ENCODE data around the gene TMX4. TPM values are rescaled to one million over a fixed set of nuclear protein-coding genes. Genes with fewer than 3 reads are reported as not detected.

The TMX4 gene
- total and polyA plus RNA-seq, 2 experiments from 2014 or later = 2.5 to 7.5 TPM

DNA sequence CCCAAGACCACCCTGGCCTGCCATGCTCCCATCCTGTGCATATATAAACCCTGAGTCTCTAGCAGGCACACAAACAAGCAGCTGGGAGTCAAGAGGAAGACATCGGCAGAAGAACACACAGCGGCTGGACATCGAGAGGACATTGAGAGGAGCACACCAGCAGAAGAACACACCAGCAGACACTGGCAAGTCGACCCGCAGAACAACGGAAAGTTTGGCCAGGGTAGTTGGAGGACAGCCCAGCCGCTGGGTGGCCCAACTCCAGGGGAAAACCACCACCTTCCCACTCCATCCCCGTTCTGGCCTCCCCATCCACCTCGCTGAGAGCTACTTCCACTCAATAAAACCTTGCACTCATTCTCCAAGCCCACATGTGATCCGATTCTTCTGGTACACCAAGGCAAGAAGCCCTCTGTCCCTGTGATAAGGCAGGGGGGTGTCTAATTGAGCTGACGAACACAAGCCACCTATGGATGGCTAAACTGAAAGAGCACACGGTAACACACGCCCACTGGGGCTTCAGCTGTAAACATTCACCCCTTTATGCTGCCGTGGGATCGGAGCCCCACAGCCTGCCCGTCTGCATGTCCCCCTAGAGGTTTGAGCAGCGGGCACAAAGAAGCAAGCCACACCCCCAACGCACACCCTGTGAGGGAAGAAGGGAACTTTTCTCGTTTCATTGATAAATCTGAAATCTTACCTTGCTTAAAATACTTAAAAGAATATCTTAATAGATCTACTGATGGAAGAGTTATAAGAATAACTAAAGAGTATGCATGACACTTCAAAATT lies 13.8 kb downstream of the TMX4 start:
- Histone ChIP-seq H3F3A (replicated peaks; ENCODE audit: low read depth) (no peaks in the 10 kb centered on the region), H3K4me3 (no peak overlapping the region), H3K27ac (ENCODE audit: low read depth) (no peak overlapping the region), H3K36me3 (ENCODE audit: insufficient read depth) (no peaks in the 10 kb centered on the region), H3K27me3 (ENCODE audit: insufficient read depth) (no peaks in the 10 kb centered on the region), H4K20me1 (replicated peaks; ENCODE audit: insufficient read depth) (no peaks in the 10 kb centered on the region; the same call in 1 of the 2 replicates), H2AFZ (no peak overlapping the region), H3K4me2 (no peak overlapping the region), H3K9me2 (ENCODE audit: insufficient read depth) (no peaks in the 10 kb centered on the region; the same call in 1 of the 2 replicates), H3K4me1 (ENCODE audit: insufficient read depth) (peaks cover 12% of the 10 kb centered on the region), H3K79me2 (replicated peaks; ENCODE audit: insufficient read depth) (no peaks in the 10 kb centered on the region)
- Mint-ChIP-seq H3K9me3 (no peaks in the 10 kb centered on the region), H3K27ac (peak overlapping the region; percentile 74; the same call in 1 of the 2 replicates), H3K4me3 (no peak overlapping the region), H3K27me3 (ENCODE audit: insufficient read depth, low read depth, poor library complexity) (no peaks in the 10 kb centered on the region), H3K4me1 (peaks cover 16% of the 10 kb centered on the region; the same call in 2 of the 3 replicates), H3K36me3 (ENCODE audit: low read depth) (no peaks in the 10 kb centered on the region)
- TF ChIP-seq, protein P1, sequence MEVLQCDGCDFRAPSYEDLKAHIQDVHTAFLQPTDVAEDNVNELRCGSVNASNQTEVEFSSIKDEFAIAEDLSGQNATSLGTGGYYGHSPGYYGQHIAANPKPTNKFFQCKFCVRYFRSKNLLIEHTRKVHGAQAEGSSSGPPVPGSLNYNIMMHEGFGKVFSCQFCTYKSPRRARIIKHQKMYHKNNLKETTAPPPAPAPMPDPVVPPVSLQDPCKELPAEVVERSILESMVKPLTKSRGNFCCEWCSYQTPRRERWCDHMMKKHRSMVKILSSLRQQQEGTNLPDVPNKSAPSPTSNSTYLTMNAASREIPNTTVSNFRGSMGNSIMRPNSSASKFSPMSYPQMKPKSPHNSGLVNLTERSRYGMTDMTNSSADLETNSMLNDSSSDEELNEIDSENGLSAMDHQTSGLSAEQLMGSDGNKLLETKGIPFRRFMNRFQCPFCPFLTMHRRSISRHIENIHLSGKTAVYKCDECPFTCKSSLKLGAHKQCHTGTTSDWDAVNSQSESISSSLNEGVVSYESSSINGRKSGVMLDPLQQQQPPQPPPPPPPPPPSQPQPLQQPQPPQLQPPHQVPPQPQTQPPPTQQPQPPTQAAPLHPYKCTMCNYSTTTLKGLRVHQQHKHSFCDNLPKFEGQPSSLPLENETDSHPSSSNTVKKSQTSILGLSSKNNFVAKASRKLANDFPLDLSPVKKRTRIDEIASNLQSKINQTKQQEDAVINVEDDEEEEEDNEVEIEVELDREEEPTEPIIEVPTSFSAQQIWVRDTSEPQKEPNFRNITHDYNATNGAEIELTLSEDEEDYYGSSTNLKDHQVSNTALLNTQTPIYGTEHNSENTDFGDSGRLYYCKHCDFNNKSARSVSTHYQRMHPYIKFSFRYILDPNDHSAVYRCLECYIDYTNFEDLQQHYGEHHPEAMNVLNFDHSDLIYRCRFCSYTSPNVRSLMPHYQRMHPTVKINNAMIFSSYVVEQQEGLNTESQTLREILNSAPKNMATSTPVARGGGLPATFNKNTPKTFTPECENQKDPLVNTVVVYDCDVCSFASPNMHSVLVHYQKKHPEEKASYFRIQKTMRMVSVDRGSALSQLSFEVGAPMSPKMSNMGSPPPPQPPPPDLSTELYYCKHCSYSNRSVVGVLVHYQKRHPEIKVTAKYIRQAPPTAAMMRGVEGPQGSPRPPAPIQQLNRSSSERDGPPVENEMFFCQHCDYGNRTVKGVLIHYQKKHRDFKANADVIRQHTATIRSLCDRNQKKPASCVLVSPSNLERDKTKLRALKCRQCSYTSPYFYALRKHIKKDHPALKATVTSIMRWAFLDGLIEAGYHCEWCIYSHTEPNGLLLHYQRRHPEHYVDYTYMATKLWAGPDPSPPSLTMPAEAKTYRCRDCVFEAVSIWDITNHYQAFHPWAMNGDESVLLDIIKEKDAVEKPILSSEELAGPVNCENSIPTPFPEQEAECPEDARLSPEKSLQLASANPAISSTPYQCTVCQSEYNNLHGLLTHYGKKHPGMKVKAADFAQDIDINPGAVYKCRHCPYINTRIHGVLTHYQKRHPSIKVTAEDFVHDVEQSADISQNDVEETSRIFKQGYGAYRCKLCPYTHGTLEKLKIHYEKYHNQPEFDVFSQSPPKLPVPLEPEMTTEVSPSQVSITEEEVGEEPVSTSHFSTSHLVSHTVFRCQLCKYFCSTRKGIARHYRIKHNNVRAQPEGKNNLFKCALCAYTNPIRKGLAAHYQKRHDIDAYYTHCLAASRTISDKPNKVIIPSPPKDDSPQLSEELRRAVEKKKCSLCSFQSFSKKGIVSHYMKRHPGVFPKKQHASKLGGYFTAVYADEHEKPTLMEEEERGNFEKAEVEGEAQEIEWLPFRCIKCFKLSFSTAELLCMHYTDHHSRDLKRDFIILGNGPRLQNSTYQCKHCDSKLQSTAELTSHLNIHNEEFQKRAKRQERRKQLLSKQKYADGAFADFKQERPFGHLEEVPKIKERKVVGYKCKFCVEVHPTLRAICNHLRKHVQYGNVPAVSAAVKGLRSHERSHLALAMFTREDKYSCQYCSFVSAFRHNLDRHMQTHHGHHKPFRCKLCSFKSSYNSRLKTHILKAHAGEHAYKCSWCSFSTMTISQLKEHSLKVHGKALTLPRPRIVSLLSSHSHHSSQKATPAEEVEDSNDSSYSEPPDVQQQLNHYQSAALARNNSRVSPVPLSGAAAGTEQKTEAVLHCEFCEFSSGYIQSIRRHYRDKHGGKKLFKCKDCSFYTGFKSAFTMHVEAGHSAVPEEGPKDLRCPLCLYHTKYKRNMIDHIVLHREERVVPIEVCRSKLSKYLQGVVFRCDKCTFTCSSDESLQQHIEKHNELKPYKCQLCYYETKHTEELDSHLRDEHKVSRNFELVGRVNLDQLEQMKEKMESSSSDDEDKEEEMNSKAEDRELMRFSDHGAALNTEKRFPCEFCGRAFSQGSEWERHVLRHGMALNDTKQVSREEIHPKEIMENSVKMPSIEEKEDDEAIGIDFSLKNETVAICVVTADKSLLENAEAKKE (CRISPR knock-in tag; IDR thresholded peaks at IDR 0.05) = no peak
- TF ChIP-seq CTCF (conservative IDR thresholded peaks at IDR 0.05; ENCODE audit: low read depth in 2 of 2) (no peak), NANOG (IDR thresholded peaks at IDR 0.05; ENCODE audit: borderline replicate concordance) (no peak), CREB1 (CRISPR knock-in tag; IDR thresholded peaks at IDR 0.05; ENCODE audit: low read depth) (no peak), ZNF331 (CRISPR knock-in tag; IDR thresholded peaks at IDR 0.05; ENCODE audit: low read depth) (no peak), EZH2 (IDR thresholded peaks at IDR 0.05; ENCODE audit: low read depth, unreplicated experiment) (no peak), STAT1 (IDR thresholded peaks at IDR 0.05; ENCODE audit: unreplicated experiment) (no peak), JUNB (IDR thresholded peaks at IDR 0.05; ENCODE audit: unreplicated experiment) (no peak), ZNF114 (CRISPR knock-in tag; IDR thresholded peaks at IDR 0.05) (no peak), EZH2phosphoT487 (IDR thresholded peaks at IDR 0.05; ENCODE audit: unreplicated experiment) (no peak), POLR2AphosphoS5 (IDR thresholded peaks at IDR 0.05; ENCODE audit: low read depth) (no peak)
- TF ChIP-seq, protein P2, sequence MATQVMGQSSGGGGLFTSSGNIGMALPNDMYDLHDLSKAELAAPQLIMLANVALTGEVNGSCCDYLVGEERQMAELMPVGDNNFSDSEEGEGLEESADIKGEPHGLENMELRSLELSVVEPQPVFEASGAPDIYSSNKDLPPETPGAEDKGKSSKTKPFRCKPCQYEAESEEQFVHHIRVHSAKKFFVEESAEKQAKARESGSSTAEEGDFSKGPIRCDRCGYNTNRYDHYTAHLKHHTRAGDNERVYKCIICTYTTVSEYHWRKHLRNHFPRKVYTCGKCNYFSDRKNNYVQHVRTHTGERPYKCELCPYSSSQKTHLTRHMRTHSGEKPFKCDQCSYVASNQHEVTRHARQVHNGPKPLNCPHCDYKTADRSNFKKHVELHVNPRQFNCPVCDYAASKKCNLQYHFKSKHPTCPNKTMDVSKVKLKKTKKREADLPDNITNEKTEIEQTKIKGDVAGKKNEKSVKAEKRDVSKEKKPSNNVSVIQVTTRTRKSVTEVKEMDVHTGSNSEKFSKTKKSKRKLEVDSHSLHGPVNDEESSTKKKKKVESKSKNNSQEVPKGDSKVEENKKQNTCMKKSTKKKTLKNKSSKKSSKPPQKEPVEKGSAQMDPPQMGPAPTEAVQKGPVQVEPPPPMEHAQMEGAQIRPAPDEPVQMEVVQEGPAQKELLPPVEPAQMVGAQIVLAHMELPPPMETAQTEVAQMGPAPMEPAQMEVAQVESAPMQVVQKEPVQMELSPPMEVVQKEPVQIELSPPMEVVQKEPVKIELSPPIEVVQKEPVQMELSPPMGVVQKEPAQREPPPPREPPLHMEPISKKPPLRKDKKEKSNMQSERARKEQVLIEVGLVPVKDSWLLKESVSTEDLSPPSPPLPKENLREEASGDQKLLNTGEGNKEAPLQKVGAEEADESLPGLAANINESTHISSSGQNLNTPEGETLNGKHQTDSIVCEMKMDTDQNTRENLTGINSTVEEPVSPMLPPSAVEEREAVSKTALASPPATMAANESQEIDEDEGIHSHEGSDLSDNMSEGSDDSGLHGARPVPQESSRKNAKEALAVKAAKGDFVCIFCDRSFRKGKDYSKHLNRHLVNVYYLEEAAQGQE (IDR thresholded peaks at IDR 0.05; ENCODE audit: unreplicated experiment) = no peak
- TF ChIP-seq, protein P3, sequence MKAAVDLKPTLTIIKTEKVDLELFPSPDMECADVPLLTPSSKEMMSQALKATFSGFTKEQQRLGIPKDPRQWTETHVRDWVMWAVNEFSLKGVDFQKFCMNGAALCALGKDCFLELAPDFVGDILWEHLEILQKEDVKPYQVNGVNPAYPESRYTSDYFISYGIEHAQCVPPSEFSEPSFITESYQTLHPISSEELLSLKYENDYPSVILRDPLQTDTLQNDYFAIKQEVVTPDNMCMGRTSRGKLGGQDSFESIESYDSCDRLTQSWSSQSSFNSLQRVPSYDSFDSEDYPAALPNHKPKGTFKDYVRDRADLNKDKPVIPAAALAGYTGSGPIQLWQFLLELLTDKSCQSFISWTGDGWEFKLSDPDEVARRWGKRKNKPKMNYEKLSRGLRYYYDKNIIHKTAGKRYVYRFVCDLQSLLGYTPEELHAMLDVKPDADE (IDR thresholded peaks at IDR 0.05) = no peak
- peak; percentile 68 for ATAC-seq
- peak; percentile 29 for DNase-seq (ENCODE audit: low spot score)

Measured in GM23338 (cell line).